GM13977 (cell line): ENCODE results near the gene JAG1.

ENCODE experiments used
- DNase-seq: peaks from one replicate; pipeline ENCODE4 v3.0.0; 2012; ENCODE audit warnings: low spot score
- in situ Hi-C: fragments of 300-500 bp; cut with MboI; formaldehyde crosslinking; loops from one replicate; pipeline ENCODE4 v1.12.0; 2022; ENCODE audit warnings: low sequenced_read_pairs, low pct_unique_long_range_greater_than_20kb, mixed read lengths, inconsistent platforms; ENCODE audit not compliant: unreplicated experiment
- TF ChIP-seq, protein P1 (sequence below): IDR thresholded peaks from 2 replicates; pipeline ENCODE4 v1.5.1; 2012; ENCODE audit warnings: mild to moderate bottlenecking, control low read depth; ENCODE audit not compliant: insufficient read depth; ENCODE audit errors: extremely low read depth, missing control alignments

JAG1 gene

DNA sequence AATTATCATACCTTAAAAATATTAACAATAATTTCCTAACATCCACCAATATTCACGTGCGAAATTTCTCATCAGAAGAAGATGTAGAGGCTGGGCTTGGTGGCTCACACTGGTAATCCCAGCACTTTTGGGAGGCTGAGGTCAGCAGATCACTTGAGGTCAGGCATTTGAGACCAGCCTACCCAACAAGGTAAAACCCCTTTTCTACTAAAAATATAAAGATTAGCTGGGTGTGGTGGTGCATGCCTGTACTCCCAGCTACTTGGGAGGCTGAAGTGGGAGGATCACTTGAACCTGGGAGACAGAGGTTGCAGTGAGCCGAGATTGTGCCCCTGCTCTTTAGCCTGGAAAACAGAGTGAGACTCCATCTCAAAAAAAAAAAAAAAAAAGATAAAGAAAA is 36.1 kb upstream of the JAG1 start:
- TF ChIP-seq, protein P1, sequence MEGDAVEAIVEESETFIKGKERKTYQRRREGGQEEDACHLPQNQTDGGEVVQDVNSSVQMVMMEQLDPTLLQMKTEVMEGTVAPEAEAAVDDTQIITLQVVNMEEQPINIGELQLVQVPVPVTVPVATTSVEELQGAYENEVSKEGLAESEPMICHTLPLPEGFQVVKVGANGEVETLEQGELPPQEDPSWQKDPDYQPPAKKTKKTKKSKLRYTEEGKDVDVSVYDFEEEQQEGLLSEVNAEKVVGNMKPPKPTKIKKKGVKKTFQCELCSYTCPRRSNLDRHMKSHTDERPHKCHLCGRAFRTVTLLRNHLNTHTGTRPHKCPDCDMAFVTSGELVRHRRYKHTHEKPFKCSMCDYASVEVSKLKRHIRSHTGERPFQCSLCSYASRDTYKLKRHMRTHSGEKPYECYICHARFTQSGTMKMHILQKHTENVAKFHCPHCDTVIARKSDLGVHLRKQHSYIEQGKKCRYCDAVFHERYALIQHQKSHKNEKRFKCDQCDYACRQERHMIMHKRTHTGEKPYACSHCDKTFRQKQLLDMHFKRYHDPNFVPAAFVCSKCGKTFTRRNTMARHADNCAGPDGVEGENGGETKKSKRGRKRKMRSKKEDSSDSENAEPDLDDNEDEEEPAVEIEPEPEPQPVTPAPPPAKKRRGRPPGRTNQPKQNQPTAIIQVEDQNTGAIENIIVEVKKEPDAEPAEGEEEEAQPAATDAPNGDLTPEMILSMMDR, result no peak
- in situ Hi-C loops, result no loop called here

GRCh38 chr20:10708351-10709185 is 34.8 kb upstream of the JAG1 start:
- TF ChIP-seq, protein P1, result no peak
- in situ Hi-C loops, result no loop called here
- DNase-seq, result no peak

More for the DNA sequence above, 36.1 kb upstream of the JAG1 start:
- no peak for DNase-seq

DNA sequence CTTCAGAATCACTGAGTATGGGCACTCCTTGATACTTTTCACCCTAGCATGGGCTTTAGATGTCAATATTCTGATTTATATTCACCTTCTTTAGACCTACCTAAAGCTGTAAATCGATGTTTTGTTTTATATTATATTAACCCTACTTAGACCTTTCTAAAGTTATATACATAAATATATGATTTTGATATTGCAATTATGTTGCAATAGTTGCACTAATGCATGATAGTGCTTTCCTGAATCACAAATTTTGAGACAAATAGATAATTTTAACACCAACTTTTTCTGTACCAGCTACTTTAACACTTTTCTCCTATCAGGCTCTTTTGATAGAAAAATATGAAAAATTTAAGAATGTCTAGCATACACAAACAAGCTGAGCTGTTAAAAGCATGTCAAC is 34.0 kb upstream of the JAG1 start:
- no peak for DNase-seq
- in situ Hi-C loops, result no loop called here
- TF ChIP-seq, protein P1, result no peak

DNA sequence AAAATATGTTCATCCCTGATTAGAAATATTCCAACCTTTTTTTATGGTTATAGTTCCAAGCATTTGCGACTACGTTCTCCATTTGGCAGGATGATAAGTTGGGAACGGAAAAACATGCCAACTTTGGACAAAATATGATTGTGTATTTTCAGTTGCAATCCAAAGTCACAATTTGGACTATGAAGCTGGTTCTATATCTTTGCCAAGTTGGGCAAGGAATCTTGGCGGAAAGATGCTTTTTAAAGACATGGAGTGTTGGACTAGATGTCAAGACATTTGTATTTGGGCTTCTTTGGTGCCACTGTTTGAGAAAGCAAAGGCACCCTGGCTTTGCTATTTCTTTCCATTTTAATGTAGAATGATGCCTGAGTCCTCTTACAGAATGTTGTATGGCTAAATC is 33.3 kb upstream of the JAG1 start:
- in situ Hi-C loops, result no loop called here

GRCh38 chr20:10706460-10706811 is 32.6 kb upstream of the JAG1 start:
- no peak for DNase-seq
- TF ChIP-seq, protein P1, result no peak
- in situ Hi-C loops, result no loop called here

More for the DNA sequence above, 33.3 kb upstream of the JAG1 start:
- no peak for DNase-seq
- TF ChIP-seq, protein P1, result no peak

GRCh38 chr20:10705801-10706459 is 32.1 kb upstream of the JAG1 start:
- DNase-seq, result no peak
- TF ChIP-seq, protein P1, result no peak
- in situ Hi-C loops, result no loop called here
